Mesodermal cell (in vitro differentiated cells): ENCODE results near the gene SEMA6B.
"Not testable (repeated sequence)": the region's sequence is repeated elsewhere in the genome, so short reads cannot be mapped to it uniquely, and the experiment has no call there.

Source experiments
- H3K27ac ChIP-seq: 2 replicates; pipeline ENCODE4 v1.7.0; 2013; ENCODE audit warnings: mild to moderate bottlenecking, low read depth, low read length, moderate library complexity; ENCODE audit not compliant: severe bottlenecking
- H3K36me3 ChIP-seq: 2 replicates; pipeline ENCODE4 v1.7.1; 2013; ENCODE audit warnings: mild to moderate bottlenecking, low read length, moderate library complexity; ENCODE audit not compliant: control insufficient read depth, insufficient read depth
- H3K4me1 ChIP-seq: one replicate; pipeline ENCODE4 v1.7.1; 2013; ENCODE audit warnings: mild to moderate bottlenecking, low read length; ENCODE audit not compliant: insufficient read depth, control insufficient read depth, poor library complexity, severe bottlenecking
- H3K4me3 ChIP-seq: 2 replicates; pipeline ENCODE4 v1.7.0; 2013; ENCODE audit warnings: low read length, control low read depth, mild to moderate bottlenecking; ENCODE audit not compliant: insufficient read depth, poor library complexity, severe bottlenecking; ENCODE audit errors: extremely low read depth
- H3K9me3 ChIP-seq: 2 replicates; pipeline ENCODE4 v1.7.1; 2013; ENCODE audit warnings: mild to moderate bottlenecking, low read length, moderate library complexity; ENCODE audit not compliant: control insufficient read depth
- WGBS, 2 experiments: methylation state at CpG; one replicate each; pipeline ENCODE4 v1.1.5; 2013; ENCODE audit warnings: missing lambda C conversion rate in 2 of 2; ENCODE audit not compliant: insufficient coverage in 2 of 2; 5-methylcytosine and 5-hydroxymethylcytosine counted together

The SEMA6B gene

DNA sequence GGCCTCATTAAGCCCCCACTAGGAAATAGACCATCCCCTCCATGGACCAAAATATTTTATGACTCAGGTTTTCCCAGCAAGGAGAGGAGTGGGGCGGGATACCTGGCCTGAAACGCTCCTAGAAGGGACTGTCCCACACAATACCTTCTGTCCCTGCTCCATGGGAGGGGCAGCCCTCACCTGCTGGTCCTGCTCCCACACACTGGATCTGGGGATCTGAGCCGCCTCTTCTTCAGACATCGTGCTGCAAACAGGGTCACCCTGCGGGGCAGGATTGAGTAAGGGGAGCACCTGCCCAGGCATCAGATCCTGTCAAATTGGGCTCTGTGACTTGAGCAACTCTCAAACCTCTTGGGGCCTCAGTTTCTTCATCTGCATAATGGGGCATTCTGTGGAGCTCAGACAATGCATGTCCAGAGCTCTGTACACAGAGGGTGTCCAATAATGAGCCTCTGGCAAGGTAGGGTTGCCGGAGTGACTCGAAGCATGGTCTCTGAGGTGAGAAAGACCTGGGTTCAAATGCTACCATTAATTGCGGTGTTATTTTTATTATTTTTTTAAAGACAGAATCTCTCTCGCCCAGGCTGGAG lies 25.6 kb downstream of the SEMA6B start:
- Histone ChIP-seq H3K4me3 (no peak overlapping the region), H3K36me3 (no peaks in the 10 kb centered on the region), H3K9me3 (no peaks in the 10 kb centered on the region), H3K4me1 (no peaks in the 10 kb centered on the region), H3K27ac (no peak overlapping the region)
- 82 to 90% methylated on average over 6 to 8 of the region's 9 CpGs for WGBS, 2 experiments

GRCh38 chr19:4533334-4533733 lies 26.1 kb downstream of the SEMA6B start:
- H3K27ac ChIP-seq: no peak overlapping the region
- no peaks in the 10 kb centered on the region for H3K9me3 ChIP-seq
- H3K4me3 ChIP-seq: no peak overlapping the region
- 83 to 90% methylated on average over 9 of the region's 9 CpGs for WGBS, 2 experiments
- H3K4me1 ChIP-seq: no peaks in the 10 kb centered on the region
- H3K36me3 ChIP-seq: no peaks in the 10 kb centered on the region

GRCh38 chr19:4531562-4532165 lies 27.8 kb downstream of the SEMA6B start:
- no peak overlapping the region for H3K27ac ChIP-seq
- no peaks in the 10 kb centered on the region for H3K9me3 ChIP-seq
- 79 to 87% methylated on average over 16 to 26 of the region's 28 CpGs for WGBS, 2 experiments
- no peaks in the 10 kb centered on the region for H3K4me1 ChIP-seq
- no peaks in the 10 kb centered on the region for H3K36me3 ChIP-seq
- H3K4me3 ChIP-seq: no peak overlapping the region

DNA sequence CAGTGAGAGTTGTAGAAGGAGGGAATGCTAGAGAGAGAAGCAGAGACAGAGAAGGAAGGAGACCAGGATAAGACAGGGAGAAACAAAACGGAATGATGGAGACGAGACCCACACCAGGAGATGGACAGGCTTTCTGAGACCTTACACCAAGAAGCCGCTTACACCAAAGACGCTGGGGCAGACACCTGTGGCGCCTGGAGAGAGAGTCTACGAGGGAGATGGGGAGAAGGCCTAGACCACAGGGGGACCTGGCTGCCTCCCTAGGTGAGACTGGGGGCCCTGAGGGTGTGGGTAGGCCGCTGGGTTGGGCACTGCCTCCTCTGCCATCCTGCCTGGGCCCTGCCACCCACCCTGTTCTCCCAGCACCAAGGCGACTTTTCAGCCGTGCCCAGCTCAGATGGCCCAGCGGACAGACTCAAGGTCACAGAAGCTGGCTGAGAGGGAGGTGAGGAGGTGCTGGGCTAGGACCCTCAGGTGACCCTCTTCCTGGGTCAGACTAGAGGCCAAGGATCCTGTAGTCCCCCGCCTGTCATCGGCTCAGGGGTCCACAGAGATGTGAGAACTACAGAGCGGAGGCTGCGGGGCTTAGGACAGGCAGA lies 29.5 kb downstream of the SEMA6B start:
- Histone ChIP-seq H3K36me3 (no peaks in the 10 kb centered on the region), H3K4me1 (no peaks in the 10 kb centered on the region), H3K27ac (no peak overlapping the region), H3K9me3 (no peaks in the 10 kb centered on the region), H3K4me3 (no peak overlapping the region)
- 82 to 87% methylated on average over 8 to 14 of the region's 14 CpGs for WGBS, 2 experiments

DNA sequence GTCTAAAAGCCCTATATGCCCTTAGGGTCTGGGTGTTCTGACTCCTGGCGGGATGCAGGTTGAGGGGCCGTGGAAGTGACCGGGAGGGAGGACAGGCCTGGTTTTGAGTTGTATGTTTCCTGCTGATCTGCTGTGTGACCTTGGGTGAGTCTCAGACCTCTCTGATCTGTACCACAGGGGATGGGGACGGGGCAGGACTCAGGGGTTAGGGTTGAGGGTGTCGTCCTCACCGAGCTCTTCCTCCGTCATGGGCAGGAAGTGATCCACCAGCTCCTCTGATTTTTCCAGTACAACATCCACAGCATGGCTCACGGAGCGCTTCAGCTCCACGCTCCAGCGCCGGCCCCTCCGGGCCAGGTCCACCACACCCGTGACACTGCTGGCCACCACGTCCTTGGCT lies 30.6 kb downstream of the SEMA6B start:
- whole genome bisulfite sequencing, 2 experiments: 84 to 90% methylated on average over 11 to 14 of the region's 15 CpGs

DNA sequence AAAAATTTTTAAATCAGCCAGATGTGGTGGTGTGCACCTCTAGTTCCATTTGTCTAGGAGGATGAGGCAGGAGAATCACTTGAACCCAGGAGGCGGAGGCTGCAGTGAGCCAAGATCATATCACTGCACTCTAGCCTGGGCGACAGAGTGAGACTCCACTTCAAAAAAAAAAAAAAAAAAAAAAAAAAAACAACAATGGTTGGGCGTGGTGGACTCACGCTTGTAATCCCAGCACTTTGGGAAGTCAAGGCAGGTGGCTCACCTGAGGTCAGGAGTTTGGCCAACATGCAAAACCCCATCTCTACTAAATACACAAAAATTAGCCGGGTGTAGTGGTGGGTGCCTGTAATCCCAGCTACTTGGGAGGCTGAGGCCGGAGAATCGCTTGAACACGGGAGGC lies 32.1 kb downstream of the SEMA6B start:
- H3K36me3 ChIP-seq, H3K9me3 ChIP-seq, H3K4me1 ChIP-seq, H3K27ac ChIP-seq, H3K4me3 ChIP-seq: not testable (repeated sequence)
- 88 to 97% methylated on average over 3 to 4 of the region's 8 CpGs for WGBS, 2 experiments

More for the DNA sequence above, 30.6 kb downstream of the SEMA6B start:
- Histone ChIP-seq H3K36me3 (no peaks in the 10 kb centered on the region), H3K9me3 (no peaks in the 10 kb centered on the region), H3K27ac (no peak overlapping the region), H3K4me1 (no peaks in the 10 kb centered on the region), H3K4me3 (no peak overlapping the region)

DNA sequence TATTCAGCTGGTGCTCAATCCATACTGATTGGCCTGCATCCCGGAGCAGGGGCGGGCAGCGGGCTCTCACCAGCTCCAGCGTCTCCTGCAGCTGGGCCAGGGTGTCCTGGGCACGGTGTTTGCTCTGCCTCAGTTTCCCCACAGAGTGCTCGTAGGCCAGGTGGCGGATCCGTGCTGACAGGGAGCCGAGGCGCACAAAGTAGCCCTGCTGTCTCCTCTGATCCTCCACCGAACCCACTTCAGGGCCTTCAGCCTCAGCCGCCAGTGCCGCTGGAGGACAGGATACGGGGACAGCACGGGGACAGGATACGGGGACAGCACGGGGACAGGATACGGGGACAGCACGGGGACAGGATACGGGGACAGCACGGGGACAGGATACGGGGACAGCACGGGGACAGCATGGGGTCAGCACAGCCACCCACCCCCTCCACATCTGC lies 33.9 kb downstream of the SEMA6B start:
- Histone ChIP-seq H3K4me1 (no peaks in the 10 kb centered on the region), H3K4me3 (no peak overlapping the region), H3K9me3 (no peaks in the 10 kb centered on the region), H3K27ac (no peak overlapping the region), H3K36me3 (no peaks in the 10 kb centered on the region)
- 85 to 90% methylated on average over 14 to 17 of the region's 23 CpGs for WGBS, 2 experiments

DNA sequence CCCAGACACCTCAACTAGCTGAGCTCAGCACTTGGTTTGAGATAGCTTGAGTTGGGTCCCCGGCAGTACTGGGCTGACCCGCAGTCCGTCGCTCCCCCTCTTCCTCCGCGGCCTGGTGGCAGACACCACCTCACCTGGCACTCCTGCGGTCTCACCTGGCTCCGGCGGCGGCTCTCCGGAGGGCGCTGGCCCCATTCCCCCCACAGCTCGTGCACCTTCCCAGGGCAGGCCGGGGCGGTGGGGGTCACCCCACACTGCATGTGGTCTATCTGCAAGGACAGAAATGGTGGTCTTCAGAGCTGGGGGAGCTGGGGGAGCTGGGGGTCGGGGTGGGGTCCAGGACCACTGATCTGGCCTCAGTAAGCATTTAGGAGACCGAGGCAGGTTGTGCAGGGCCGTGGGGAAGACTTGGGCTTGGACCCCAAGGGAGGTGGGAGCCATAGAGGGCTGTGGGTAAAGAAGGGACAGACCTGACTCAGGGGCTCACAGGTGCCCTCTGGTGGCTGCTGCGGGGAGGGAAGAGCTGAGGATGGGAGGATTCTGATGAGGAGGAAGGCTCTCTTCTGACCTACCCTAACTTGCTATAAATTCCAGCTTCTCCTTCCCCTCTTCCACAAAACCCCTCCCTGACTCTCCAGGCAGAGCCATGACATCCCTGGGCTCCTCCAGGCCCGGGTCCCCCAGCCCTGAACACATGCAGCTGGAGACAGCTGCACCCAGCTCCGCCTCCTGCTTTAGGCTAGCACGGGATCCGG lies 34.5 kb downstream of the SEMA6B start:
- 73 to 82% methylated on average over 15 to 16 of the region's 23 CpGs for WGBS, 2 experiments

DNA sequence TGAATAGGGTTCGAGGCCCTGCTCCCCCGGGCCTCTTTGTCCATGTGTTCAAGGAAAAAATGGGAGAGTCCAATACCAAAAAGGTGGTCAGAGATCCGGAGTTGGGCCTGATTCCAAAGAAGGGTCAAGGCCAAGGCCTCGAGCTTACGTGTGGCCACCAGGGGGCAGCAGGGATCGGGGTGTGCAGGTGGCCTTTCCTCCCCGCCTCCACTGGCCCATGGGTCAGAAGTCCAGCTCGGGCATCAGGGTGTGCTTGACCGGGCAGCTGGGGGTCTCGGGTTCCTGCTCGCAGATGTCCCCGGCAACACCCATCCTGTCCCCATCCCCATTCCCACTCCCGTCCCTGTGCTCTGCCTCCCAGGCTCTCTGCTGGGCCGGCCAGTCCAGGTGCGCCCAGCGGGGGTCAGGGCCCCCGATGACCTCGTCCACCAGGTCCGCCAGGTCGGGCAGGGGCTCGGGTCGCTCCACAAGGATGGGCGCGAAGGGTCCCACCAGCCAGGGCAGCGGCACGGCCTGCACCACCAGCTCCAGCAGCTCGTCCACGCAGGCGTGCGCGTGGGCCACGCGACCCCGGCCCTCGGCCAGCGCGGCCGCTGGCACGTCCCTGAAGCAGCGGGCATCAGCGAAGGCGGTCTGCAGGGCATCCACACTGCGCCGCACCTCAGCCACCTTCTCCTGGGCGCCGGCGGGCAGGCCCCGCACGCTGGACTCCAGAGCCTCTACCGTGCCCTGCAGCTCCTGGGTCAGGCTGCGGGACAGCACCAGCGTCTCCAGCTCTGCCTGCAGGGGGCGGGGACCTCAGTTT lies 36.0 kb downstream of the SEMA6B start:
- 78% methylated on average over 44 to 51 of the region's 53 CpGs for WGBS, 2 experiments
- H3K27ac ChIP-seq: no peak overlapping the region

More for the DNA sequence above, 34.5 kb downstream of the SEMA6B start:
- H3K36me3 ChIP-seq: no peaks in the 10 kb centered on the region
- no peak overlapping the region for H3K4me3 ChIP-seq
- H3K27ac ChIP-seq: no peak overlapping the region
- H3K9me3 ChIP-seq: no peaks in the 10 kb centered on the region
- H3K4me1 ChIP-seq: no peaks in the 10 kb centered on the region

DNA sequence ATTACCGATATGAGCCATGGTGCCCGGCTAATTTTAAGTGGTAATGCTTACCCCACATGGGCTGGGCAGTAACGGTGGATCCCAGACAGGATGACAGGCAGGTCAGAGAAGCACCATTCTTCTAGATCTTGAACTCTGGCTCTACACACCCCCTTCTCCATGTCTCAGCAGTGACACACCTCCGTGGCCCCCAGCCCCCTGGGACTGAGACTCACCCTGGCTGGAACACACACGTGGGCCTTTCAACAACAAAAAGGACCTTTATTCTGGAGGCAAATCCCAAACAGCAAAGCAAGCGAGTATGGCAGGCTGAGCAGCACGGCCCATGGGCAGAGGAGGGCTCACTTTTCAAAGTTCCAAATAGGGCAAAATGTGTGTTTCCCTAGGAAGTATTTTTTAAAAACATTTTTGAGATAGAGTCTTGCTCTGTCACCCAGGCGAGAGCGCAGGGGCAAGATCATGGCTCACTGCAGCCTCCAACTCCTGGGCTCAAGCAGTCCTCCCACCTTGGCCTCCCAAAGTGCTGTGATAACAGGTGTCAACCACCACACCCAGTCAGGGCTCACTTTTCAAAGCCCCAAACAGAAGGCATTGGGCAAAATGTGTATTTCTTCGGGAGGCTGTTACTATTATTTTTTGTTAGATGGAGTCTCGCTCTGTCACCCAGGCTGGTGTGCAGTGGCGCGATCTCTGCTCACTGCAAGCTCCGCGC lies 37.0 kb downstream of the SEMA6B start:
- WGBS, 2 experiments: 85 to 93% methylated on average over 6 to 15 of the region's 15 CpGs
- H3K27ac ChIP-seq: no peak overlapping the region
- no peaks in the 10 kb centered on the region for H3K9me3 ChIP-seq
- no peaks in the 10 kb centered on the region for H3K4me1 ChIP-seq
- no peaks in the 10 kb centered on the region for H3K36me3 ChIP-seq
- no peak overlapping the region for H3K4me3 ChIP-seq

More for the DNA sequence above, 36.0 kb downstream of the SEMA6B start:
- Histone ChIP-seq H3K4me3 (no peak overlapping the region), H3K36me3 (no peaks in the 10 kb centered on the region), H3K4me1 (no peaks in the 10 kb centered on the region), H3K9me3 (no peaks in the 10 kb centered on the region)
